Pons (tissue), 1 donor: Measurements from ENCODE around the gene COL26A1.

Source experiments
- DNase-seq: peaks from one replicate; pipeline ENCODE4 v3.0.0-alpha.2; 2016; ENCODE audit warnings: low spot score

The COL26A1 gene

DNA sequence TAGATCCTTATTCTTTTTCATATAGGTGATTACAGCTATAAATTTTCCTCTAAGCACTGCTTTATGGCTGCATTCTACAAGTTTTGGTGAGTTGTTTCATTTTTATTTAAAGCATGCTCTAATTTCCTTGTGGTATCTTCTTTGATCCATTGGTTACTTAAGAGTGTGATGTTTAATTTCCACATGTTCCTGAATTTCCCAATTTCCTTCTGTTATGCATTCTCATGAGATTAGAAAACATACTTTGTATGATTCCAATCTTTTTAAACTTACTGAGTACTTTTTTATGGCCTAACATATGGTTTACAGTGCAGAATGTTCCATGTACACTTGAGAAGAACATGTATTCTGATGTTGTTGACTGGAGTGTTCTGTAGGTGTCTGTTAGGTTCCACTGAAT is 213.0 kb downstream of the COL26A1 start:
- DNase-seq = no peak

DNA sequence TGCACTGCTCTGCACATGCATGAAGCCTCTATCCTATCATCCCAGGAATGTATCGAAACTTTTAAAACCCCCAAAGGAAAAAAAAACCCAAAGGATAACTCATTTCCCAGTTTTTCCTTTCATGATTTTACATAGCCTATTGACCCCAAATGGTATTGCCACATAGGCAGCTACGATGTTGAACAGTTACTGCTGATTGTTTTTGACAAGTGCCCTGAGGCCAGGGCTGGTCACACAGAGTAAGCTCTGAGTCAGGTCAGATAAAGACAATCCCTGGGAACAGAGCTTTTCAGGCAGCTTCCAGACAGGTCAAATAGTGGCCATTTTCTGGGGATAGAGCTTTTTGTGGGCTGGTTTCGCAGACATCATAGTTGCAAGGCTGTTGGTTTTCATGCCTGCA is 214.3 kb downstream of the COL26A1 start:
- no peak for DNase-seq

DNA sequence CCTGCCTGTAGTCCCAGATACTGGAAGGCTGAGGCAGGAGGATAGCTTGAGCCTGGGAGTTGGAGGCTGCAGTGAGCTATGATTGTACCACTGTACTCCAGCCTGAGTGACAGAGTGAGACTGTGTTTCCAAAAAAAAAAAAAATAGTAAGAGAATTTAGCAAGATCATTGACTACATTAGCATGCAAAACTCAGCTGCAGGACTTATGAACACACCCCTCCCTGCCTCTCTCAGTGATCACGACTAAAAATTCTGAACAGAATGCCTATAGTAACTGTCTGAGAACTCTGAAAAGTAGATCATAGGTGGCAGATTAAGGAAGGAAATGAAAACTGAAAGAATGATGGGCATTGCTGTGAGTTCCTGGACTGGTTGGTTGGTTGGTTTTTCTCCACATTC is 215.9 kb downstream of the COL26A1 start:
- no peak for DNase-seq

DNA sequence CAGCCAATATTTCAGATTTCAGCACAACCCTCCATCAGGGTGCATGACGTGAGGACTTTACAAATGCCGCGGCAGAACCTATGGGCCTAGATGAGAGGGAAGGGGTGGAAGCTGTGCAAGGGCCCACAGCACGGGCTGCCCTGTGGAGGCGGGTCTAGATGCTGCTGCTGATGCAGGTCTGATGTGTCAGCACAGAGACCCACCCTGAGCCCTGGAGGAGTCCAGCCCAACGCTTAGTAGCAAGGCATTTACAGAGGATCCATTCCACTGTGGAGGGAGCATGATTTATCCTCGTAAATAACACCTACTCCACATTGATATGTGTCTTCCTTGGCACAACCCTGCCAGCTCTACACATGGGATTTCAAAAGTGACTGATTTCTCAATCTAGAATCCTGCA is 217.9 kb downstream of the COL26A1 start:
- DNase-seq = no peak

DNA sequence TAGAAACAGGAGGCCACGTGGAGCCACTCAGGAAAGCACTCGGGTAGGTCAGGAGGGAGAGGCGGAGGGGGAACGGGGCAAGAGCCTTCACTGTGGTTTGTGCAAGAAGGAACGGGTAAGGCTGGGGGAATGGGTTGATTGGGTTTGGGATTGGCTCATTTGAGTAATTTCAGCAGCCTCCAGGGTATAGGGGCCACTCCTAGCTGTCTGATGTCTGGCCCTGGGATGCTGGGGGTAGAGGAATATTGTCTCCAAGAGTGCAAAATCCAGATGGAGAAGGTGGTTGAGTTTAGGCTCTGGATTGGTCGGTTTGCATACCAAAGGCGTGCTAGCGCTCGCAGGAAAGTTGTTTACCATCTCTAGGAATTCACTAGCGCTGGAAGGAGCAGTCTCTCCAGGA is 219.2 kb downstream of the COL26A1 start:
- DNase-seq = no peak

DNA sequence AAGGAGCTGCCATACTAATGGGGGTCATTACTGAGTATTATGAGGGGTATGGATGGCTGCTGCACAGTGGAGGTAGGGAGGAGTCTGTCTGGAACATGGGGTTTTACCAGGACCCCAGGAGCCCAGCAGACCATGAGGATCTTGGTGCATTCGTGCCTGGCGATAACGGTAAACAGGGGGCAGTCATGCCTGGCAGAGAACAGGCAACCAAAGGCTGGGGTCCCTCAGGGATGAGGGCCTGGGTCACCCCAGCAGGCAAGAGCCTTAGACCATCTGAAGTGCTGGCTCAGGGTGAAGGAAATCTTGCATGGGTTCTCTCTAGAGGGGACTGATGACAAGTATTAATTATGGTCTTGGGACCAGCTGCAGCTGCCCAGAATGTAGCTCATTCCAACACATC is 220.3 kb downstream of the COL26A1 start:
- DNase-seq = no peak

DNA sequence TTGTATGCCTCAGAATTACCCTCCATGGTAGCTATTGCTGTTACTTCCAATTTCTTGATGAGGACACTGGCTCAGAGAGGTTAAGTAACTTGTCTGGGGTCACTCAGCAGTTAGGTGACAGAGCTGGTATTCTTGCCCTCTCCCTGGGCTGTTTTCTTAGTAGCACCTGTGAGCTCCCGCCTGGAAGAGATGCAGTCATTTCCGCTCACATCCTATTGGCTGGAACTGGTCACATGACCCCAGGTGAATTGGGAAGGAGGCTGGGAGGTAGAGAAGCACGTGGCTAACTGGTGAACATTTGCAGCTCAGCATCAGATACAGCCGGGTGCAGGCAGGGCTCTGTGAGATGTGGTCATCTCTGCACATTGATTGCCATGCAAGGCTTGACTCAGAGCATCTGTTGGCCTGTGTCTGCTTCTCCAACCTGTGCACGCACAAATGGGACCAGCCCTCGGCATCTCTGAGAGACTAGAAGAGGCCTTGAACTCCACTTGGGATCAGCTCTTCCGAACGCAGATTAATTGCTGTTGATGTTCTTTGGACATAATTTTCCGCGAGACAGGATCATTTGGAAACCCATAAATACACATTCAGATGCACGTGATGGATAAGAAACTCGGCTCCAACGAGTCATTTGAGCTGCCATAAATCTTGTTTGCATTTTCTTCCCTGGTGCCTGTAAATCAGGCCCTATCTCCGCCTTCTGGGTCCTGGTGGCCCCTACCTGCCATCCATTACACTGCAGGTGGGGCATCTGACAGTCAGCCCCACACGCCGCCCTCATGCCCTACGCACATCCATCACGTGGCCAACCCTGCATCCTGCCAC is 223.6 kb downstream of the COL26A1 start:
- no peak for DNase-seq

DNA sequence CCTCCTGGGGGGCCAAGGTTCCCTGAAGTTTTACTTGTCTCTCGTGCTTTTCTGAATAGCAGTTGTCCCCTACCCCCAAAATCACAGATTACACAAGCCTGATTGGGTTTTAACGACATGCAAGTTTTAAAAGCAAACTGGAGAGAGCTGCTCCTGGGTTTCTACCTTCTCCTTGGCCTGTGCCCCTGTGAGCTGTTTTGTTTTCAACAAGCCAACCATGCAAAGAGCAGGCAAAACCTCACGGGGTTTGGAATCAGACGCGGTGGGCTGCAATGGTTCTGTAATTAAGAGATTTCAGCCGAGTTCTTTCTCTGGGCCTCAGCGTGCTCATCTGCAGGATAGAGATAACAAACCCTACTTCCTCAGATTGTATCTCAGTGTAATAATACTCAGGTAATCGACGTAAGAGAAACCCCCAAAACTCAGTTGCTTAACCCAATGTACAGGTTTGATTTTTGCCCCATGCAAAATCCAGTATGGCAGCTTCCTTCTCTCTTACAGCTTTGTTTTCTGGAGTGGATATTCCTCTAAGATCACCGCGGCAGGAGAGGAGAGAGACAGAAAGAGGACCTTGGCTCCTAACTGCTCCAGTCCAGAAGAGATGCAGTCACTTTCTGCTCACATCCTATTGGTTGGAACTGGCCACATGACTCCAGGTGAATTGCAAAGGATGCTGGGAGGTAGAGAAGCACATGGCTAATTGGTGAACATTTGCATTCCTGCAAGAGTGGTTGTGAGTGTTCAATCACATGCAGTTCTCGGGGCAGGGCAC is 224.4 kb downstream of the COL26A1 start:
- DNase-seq = no peak

DNA sequence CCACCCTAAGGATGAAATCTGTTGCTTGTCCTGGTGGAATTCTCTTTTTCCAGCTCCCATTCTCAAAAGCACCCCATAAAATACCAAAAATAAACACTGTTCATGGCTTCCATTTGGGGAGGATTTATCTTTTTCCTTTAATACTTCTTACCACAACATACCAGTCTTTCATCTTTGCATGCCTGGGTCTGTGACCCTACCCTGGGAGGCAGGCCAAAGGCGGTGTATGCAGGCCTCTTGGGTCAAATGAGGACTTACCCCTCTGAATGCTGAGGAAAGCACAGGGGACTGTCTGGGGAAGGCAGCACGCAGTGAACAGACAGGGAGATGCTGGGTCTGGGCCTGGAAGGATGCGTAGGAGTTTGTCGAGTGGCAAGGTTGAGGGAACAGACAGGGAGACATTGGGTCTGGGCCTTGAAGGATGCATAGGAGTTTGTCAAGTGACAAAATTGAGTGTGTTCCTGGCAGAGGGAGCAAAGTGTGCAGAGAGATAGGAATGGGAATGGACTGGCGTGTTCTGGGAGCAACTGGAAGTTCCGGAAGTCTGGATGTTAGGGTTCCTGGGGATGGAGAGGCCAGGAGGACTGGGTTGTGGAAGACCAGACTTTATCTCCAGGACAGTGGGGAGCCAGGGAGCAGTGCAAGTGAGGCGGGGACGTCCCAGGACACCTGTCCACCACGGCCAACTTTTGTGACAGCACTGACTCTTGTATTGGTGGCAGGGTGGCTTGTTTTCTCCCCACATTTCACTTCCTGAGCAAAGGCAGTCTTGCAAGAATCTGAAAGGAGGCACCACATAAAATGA is 225.7 kb downstream of the COL26A1 start:
- DNase-seq = no peak

DNA sequence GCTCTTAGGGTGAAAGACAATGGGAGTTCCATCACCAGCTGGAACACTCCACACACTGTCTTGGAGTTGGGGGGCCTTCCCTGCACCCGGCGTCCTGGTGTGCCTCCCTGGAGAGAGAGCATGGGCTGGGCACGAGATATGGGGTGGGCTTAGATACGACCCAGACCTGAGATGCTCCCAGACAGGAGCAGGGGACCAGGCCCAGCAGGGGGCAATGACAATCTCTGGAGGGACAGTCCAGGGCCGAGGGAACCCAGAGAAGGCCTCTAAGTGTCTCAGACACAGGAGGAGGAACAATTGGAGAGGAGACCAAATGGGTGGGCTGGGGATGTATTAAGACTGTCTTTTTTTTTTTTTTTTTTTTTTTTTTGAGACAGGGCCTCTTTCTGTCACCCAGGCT is 226.4 kb downstream of the COL26A1 start:
- no peak for DNase-seq

DNA sequence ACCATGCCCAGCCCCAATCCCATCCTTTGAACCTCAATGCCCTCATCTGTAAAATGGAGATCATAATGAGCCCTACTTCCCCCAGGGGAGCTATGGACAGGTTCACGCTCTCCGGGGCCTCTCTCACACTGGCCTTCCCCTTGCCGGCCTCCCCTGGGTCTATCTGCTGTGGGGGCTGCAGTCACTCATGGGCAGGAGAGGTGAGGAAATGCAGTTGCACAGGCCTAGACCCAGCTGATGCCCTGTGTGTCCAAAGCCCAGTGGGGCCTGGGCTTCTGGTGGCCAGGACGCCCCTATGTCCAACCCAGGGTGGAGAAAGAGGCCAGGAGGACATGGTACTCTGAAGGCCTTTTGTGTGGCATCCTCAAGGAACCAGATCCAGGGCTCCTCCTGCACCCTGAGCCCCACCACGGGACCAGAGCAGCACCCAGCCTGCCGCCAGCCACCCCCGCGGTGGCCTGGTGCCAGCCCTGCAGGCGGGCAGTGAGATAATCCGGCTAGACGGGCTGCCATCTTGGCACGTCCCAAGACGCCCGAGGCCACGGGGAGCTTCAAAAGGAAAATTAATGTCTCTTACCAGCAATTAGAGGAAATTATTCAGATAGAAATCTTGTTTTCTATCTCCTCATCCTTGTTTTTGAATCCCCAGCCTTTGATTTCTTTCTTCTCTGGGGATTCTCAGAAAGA is 227.4 kb downstream of the COL26A1 start:
- no peak for DNase-seq

DNA sequence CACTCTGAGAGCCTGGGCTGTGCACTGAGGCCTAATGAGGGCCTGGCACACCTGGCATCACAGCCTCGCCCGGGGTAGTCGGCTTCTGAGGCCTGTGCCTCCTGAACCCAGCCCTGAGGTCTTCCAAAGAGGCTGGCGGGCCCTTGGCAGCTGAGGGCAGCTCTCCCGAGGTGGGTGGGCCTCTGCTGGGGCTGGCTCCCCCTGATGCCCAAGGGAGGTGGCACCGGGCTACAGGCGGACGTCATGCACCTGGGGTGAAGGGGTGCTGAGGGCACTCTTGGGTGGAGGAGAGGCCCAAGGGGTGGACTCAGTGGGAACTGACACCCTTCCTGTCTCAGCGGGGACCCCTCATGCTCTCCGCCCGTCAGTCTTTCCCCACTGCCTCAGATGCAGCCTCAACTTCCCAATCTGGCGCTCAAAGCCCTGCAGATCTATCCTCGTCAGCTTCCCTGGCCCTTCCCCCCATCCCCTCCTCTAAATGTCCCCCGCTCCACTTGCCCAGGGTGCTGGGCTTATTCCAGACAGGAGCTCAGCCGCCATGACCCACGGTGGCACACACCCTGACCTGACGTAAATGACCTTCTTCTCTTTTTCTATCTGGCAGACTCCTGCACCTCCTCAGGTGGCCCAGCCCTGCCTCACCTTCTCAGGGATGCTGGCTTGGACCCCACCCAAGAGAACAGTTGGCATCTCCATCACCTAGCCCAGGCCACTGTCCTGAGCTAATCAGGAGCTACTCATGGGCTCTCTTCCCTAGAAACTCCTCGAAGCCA is 228.2 kb downstream of the COL26A1 start:
- DNase-seq = no peak

DNA sequence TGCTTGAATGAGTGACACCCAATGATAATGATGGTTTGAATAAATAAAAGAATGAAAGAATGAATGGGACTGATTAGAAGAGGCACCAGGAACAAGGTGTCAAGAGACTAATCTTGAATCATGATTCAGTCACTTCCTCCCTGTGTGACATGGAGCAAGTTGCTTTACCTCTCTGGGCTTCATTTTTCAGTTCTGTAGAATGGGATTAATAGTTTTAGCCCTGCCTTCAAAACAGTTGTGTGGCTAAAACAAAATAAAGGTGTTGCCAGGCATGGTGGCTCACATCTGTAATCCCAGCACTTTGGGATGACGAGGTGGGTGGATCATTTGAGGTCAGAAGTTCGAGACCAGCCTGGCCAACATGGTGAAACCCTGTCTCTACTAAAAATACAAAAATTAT is 228.8 kb downstream of the COL26A1 start:
- no peak for DNase-seq

DNA sequence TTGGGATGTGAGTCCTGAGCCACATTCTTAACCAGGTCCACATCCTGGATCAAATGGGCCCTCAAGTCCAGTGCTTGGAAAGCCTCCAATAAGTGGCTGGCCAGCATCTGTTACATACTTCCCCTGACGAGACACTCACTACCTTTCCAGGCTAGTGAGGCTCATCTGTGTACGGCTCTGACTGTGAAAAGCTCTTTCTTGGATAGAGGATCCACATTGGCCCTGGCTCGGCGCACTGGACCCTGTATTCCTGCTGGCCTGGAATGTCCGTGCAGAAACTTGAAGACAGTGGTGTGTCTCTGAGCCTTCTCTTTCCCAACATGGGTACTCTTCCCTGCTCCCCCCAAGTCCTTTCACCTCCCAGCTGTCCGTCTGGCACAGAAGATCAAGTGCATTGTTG is 230.9 kb downstream of the COL26A1 start:
- no peak for DNase-seq

DNA sequence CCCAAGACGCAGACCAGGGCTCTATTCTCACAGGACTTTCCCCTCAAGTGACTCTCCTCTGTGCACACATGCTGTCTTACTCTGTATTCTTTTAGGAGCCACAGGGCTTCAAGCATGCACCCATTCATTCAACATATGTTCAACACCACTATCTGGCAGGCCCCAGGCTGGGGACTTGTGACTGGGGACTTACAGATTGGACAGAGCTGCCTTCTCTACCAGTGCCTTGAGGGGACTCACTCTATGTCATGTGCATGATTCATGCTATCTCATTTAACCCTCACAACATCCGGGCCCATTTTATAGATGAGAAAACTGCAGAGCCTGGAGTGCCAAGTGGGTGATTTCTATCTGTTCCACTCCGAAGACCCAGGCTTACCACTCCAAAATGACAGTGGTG is 232.1 kb downstream of the COL26A1 start:
- no peak for DNase-seq

DNA sequence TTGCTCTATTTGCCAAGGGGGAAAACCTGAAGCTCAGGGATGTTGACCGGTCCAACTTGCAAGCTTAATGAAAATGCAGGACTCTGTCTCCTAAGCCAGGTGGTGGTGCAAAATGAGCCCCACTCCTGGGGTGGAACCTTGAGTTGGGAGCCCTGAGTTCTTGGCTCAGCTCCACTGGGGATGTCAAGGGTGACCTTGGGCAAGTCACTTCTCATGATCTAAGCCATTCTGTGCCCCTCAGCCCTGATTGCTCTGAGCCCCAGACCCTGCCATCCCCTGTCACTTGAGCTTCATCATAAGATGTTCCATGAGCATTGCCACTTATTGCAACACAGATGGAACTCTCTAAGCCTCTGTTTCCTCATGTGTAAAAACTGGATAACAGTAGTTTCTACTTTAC is 232.6 kb downstream of the COL26A1 start:
- DNase-seq = no peak

DNA sequence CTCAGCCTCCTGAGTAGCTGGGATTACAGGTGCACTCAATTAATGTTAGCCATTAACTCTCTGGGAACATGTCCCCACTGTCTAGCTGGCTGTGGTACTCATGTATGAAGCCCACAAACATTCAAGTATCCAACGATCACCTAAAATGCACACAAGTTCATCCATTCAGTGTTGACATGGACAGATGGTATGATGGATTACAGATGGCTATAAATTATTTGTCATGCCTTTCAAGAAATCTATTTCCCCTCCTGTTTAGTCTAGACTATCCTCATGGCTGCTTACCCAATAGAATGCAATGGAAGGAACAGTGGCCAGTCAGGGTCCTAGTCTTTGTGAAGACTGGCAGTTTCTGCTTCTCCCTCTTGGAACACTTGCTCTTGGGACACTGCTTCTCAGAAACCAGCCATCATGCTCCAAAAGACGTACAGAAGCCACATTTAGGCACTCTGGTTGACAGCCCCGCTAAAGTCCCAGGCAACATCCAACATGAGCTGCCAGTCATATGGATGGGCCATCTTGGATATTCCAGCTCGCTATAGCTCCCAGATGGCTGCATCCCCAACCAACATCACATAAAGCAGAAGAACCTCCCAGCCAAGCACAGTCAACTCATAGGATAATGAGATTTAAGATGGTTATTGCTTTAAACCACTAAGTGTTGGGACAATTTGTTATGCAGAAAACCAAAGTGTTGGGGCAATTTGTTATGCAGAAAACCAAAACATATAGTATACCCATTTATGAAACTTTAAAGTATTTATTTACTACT is 233.3 kb downstream of the COL26A1 start:
- no peak for DNase-seq

DNA sequence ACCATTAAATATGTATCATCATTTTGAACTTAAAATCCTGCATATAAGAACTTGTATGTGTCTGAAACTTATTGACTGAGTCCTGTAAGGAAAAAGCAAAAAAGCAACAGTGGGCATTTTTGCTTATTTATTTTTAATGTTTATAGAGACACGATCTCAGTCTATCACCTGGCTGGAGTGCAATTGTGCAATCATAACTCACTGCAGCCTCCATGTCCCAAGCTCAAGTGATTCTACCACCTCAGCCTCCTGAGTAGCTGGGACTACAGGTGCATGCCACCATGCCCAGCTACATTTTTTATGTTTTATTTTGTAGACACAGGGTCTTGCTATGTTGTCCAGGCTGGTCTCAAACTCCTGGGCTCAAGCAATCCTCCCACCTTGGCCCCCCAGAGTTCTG is 234.2 kb downstream of the COL26A1 start:
- no peak for DNase-seq

DNA sequence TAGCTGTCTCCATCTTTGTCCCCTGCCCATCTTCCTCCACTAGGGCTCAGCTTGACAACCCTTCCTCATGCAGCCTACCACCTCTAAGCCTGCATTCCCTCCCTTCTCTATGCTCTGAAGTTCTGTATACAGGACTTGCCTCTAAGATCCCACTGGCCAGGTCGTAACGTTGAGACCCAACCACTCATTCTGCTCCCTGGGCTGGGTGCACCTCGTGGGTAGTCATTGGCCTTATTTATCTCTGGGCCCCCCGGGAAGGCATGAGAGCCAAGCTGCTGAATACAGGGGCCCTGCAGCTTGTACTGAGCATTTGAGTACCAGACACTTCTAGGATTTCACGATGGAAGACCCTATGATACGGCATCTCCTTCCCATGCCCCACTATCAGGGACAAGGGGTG is 235.3 kb downstream of the COL26A1 start:
- no peak for DNase-seq

DNA sequence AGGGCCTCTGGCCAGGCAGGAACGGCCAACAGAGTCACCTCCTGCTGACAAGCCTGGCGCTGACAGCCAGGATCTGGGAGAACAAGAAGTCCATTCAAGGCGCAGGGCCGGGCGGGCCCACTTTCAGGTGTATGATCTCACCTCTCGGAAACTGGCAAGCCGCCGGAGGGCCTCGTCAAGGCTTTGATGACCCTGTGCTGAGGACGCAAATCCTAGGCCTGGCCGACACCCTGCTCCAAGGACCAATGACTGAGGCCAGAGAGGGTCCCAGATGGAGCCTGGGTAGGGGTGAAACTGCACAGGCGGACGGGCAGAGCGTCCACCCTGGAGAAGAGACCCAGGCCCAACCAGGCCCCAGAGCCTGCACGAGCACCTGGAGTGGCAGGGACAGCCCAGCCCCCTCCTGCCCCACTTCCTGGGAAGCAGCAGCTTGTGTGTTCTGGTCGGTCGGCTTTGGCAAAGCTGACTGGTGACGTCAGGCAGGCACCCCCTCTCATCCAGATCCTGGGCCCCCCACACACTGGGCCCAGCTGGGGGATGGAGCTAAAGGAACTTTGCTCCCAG is 235.8 kb downstream of the COL26A1 start:
- DNase-seq = no peak
